K562 (cell line): ENCODE measurements around the gene CDK1. TPM values are rescaled to one million over a fixed set of nuclear protein-coding genes. Genes with fewer than 3 reads are reported as not detected.

Experiments
- AFF4 ChIP-seq: sonication (generic); formaldehyde crosslinking; IDR thresholded peaks from 2 replicates; pipeline ENCODE4 v1.8.0; 2023; ENCODE audit warnings: mild to moderate bottlenecking, missing genetic modification reagents
- DDX20 ChIP-seq: fragments of 450-650 bp; IDR thresholded peaks from 2 replicates; pipeline ENCODE4 v1.6.1; 2016; ENCODE audit warnings: missing genetic modification characterization, low read depth, mild to moderate bottlenecking, missing compliant biosample characterization, moderate library complexity
- FOXA3 ChIP-seq, 2 experiments: fragments of 450-650 bp in 1 of 2; sonication (generic) in 1 of 2; formaldehyde crosslinking; IDR thresholded peaks in 1 of 2; conservative IDR thresholded peaks in 1 of 2; 2 replicates each; pipeline versions ENCODE4 v1.4.0 to v1.8.0; 2020 to 2022; ENCODE audit warnings: mild to moderate bottlenecking in 2 of 2, missing genetic modification reagents in 1 of 2
- FOXJ3 ChIP-seq: sonication (generic); formaldehyde crosslinking; IDR thresholded peaks from 2 replicates; pipeline ENCODE4 v1.4.0; 2020; ENCODE audit warnings: mild to moderate bottlenecking, missing genetic modification reagents
- HMBOX1 ChIP-seq: sonication (generic); IDR thresholded peaks from 2 replicates; pipeline ENCODE4 v1.6.1; 2016
- KLF16 ChIP-seq: IDR thresholded peaks from 2 replicates; pipeline ENCODE4 v1.6.1; 2016; ENCODE audit warnings: antibody characterized with exemption
- MEIS2 ChIP-seq: fragments of 450-650 bp; IDR thresholded peaks from 2 replicates; pipeline ENCODE4 v1.6.1; 2014; ENCODE audit warnings: mild to moderate bottlenecking; ENCODE audit not compliant: partially characterized antibody
- NCOA2 ChIP-seq, 2 experiments: fragments of 450-650 bp; IDR thresholded peaks; 2 replicates each; pipeline ENCODE4 v1.6.1; 2018; ENCODE audit warnings: mild to moderate bottlenecking in 2 of 2, moderate library complexity in 1 of 2; ENCODE audit not compliant: partially characterized antibody in 2 of 2
- SNRNP70 ChIP-seq: fragments of 200-400 bp; formaldehyde crosslinking; optimal IDR thresholded peaks from 2 replicates; pipeline ENCODE3; 2017; ENCODE audit warnings: low read depth, low read length
- ZC3H11A ChIP-seq: IDR thresholded peaks from 2 replicates; pipeline ENCODE4 v1.6.1; 2012; ENCODE audit warnings: low read depth, low read length, improper control_type of control experiment
- ZNF124 ChIP-seq: sonication (generic); formaldehyde crosslinking; IDR thresholded peaks from 2 replicates; pipeline ENCODE4 v1.8.1; 2022; ENCODE audit warnings: missing genetic modification reagents
- ZNF311 ChIP-seq: fragments of 250-450 bp; sonication (Bioruptor Pico); IDR thresholded peaks from 2 replicates; pipeline ENCODE4 v1.4.0; 2020; ENCODE audit warnings: mild to moderate bottlenecking, moderate library complexity
- ZNF407 ChIP-seq: fragments of 450-650 bp; IDR thresholded peaks from 2 replicates; pipeline ENCODE4 v1.6.1; 2016; ENCODE audit warnings: low read depth
- polyA plus RNA-seq, 8 experiments: library from polyadenylated mRNA; depleted of rRNA in 4 of 8; stranded (reverse) in 5 of 8; unstranded in 3 of 8; fragments of >200 nt; fragmentation: Nextera tagmentation in 2 of 8; fragmentation: Illumina TruSeq in 1 of 8; extraction: Ambion mirVana in 2 of 8; extraction: Trizol in 1 of 8; gene quantifications; 2 replicates each; pipeline versions ENCODE4 v1.2.1 to v1.2.3, GENCODE V29; 2011 to 2014; ENCODE audit warnings: inconsistent platforms in 1 of 8, missing spikeins in 1 of 8
- total RNA-seq, 7 experiments: library from RNA; depleted of rRNA in 6 of 7; stranded (reverse); fragments of >200 nt in 6 of 7; fragmentation: Illumina TruSeq in 2 of 7; extraction: Trizol in 2 of 7; gene quantifications; 2 replicates each; pipeline versions ENCODE4 v1.2.1 to v1.2.3, GENCODE V29; 2011 to 2021; ENCODE audit warnings: low replicate concordance in 1 of 7

The CDK1 gene
- total and polyA plus RNA-seq, 9 of the 15 experiments (the other 6 are each of a cell fraction or from before 2014, with no cell fraction given): 156 to 685 (median 236) TPM

- TF ChIP-seq FOXJ3 (no peak), ZNF124 (CRISPR knock-in tag) (no peak), MEIS2 (no peak), KLF16 (no peak), DDX20 (tag) (peak; percentile 72; the same call in 1 of the 2 replicates), AFF4 (CRISPR knock-in tag) (no peak), ZNF407 (no peak), ZC3H11A (no peak), HMBOX1 (peak; percentile 56), SNRNP70 (no peak), ZNF311 (CRISPR knock-in tag) (0 out of 2 replicates have a peak, but pooled peaks have one; percentile 38), NCOA2 (IDR thresholded peaks at IDR 0.05; ENCODE audit: partially characterized antibody in 2 of 2) (no peak), FOXA3 (CRISPR knock-in tag; conservative IDR thresholded peaks at IDR 0.05 in 1 of 2, IDR thresholded peaks at IDR 0.05 in 1 of 2) (no peak)
- TF ChIP-seq, all 486 proteins: peak for 14
Observed at GRCh38 chr10:60825520-60825919, 47.2 kb downstream of the CDK1 start (continued).
